ENCODE results near the gene HES2. TPM values are rescaled to one million over a fixed set of nuclear protein-coding genes. Genes with fewer than 3 reads are reported as not detected.

Gene HES2
- total and polyA plus RNA-seq, 9 donors: 0.08 to 9.2 (median 0.43) TPM; not detected in 3

- Histone ChIP-seq H3K36me3 (no peaks in the 10 kb centered on the region), H3K4me3 (no peak overlapping the region), H3K9me3 (no peaks in the 10 kb centered on the region), H3K4me1 (ENCODE audit: insufficient read depth) (peaks cover 3% of the 10 kb centered on the region), H3K27ac (no peak overlapping the region), H3K27me3 (no peaks in the 10 kb centered on the region)
- 91 to 96% (median 94%) methylated on average over 7 of the region's 7 CpGs for WGBS, 3 donors
- no peak for TF ChIP-seq EP300 (IDR thresholded peaks at IDR 0.05)
- TF ChIP-seq, protein P1, sequence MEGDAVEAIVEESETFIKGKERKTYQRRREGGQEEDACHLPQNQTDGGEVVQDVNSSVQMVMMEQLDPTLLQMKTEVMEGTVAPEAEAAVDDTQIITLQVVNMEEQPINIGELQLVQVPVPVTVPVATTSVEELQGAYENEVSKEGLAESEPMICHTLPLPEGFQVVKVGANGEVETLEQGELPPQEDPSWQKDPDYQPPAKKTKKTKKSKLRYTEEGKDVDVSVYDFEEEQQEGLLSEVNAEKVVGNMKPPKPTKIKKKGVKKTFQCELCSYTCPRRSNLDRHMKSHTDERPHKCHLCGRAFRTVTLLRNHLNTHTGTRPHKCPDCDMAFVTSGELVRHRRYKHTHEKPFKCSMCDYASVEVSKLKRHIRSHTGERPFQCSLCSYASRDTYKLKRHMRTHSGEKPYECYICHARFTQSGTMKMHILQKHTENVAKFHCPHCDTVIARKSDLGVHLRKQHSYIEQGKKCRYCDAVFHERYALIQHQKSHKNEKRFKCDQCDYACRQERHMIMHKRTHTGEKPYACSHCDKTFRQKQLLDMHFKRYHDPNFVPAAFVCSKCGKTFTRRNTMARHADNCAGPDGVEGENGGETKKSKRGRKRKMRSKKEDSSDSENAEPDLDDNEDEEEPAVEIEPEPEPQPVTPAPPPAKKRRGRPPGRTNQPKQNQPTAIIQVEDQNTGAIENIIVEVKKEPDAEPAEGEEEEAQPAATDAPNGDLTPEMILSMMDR (IDR thresholded peaks at IDR 0.05): no peak
- no peak for TF ChIP-seq POLR2A (IDR thresholded peaks at IDR 0.05)
- intact Hi-C loops (cut with DNase I): no loop called here
- no peak for DNase-seq
These were observed 44.8 kb upstream of the HES2 start for GRCh38 chr1:6464514-6464836.

GRCh38 chr1:6463120-6463412 lies 43.3 kb upstream of the HES2 start:
- H3K27me3 ChIP-seq: no peaks in the 10 kb centered on the region
- TF ChIP-seq, protein P1 (IDR thresholded peaks at IDR 0.05): no peak
- TF ChIP-seq POLR2A (IDR thresholded peaks at IDR 0.05) (no peak), EP300 (IDR thresholded peaks at IDR 0.05) (no peak)
- DNase-seq: no peak
- H3K4me3 ChIP-seq: no peak overlapping the region
- no peak overlapping the region for H3K27ac ChIP-seq
- 57 to 92% (median 72%) methylated on average over 1 of the region's 1 CpG for WGBS, 3 donors
- peaks cover 3% of the 10 kb centered on the region for H3K4me1 ChIP-seq (ENCODE audit: insufficient read depth)
- intact Hi-C loops (cut with DNase I): no loop called here
- no peaks in the 10 kb centered on the region for H3K9me3 ChIP-seq
- H3K36me3 ChIP-seq: no peaks in the 10 kb centered on the region

- no peaks in the 10 kb centered on the region for H3K9me3 ChIP-seq
- H3K27me3 ChIP-seq: no peaks in the 10 kb centered on the region
- H3K4me3 ChIP-seq: no peak overlapping the region
- H3K4me1 ChIP-seq (ENCODE audit: insufficient read depth): peaks cover 3% of the 10 kb centered on the region
- intact Hi-C loops (cut with DNase I): no loop called here
- H3K36me3 ChIP-seq: no peaks in the 10 kb centered on the region
- DNase-seq: no peak
- 81 to 89% (median 87%) methylated on average over 13 of the region's 13 CpGs for WGBS, 3 donors
- no peak overlapping the region for H3K27ac ChIP-seq
- TF ChIP-seq, protein P1 (IDR thresholded peaks at IDR 0.05): no peak
- no peak for TF ChIP-seq EP300 (IDR thresholded peaks at IDR 0.05)
- no peak for TF ChIP-seq POLR2A (IDR thresholded peaks at IDR 0.05)
These were observed 42.8 kb upstream of the HES2 start for GRCh38 chr1:6462412-6463119.

DNA sequence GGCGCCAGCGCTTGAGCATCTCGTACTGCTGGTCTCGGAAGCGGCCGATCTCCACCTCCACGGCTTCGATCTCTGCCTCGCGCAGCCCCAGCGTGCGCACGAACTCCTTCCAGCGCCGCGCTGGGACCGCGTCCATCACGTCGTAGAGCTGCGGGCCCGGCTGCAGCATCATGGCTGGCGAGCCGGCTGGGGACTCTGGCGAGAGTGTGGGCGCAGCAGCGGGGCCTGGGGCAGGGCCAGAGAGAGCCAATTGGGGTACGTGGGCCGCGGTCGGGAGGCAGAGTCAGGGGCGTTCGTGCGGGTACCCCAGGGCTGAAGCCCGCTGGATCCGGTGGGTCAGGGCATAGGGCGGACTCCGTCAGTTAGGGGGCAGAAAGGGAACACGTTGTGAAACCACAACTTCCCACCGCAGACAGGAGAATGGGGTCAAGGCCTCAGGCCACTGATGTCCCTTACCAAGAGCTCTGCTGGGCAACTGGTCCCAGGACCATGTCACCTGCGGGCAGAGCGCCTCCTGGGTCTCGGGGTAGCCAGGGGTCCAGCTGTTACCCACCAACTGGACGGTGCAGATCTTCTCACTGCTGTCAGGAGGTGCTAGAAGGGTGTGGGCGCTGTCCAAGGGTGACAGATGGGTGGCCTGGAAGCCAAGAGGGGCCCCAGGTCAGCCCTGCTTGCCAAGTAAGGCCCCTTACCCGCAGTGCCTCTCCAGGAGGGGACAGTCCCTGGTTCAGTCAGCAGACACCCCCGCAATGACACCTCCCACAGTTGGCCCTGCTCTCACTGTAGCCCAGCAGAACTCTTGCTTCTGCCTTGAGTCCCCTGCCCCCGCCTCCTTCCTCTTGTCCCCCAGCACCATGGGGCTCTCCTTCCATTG lies 42.1 kb upstream of the HES2 start:
- intact Hi-C loops (cut with DNase I): no loop called here
- WGBS, 3 donors: 82 to 91% (median 89%) methylated on average over 48 of the region's 48 CpGs
- Histone ChIP-seq H3K27me3 (no peaks in the 10 kb centered on the region), H3K36me3 (no peaks in the 10 kb centered on the region), H3K4me1 (ENCODE audit: insufficient read depth) (peaks cover 3% of the 10 kb centered on the region), H3K27ac (no peak overlapping the region), H3K4me3 (no peak overlapping the region), H3K9me3 (no peaks in the 10 kb centered on the region)
- TF ChIP-seq POLR2A (IDR thresholded peaks at IDR 0.05) (no peak), EP300 (IDR thresholded peaks at IDR 0.05) (no peak)
- TF ChIP-seq, protein P1 (IDR thresholded peaks at IDR 0.05): no peak
- DNase-seq: no peak
